Measurements from ENCODE around the gene TMBIM4.
A peak's percentile ranks its signal among the peaks of the same experiment; 100 is the strongest.

TMBIM4 gene

DNA sequence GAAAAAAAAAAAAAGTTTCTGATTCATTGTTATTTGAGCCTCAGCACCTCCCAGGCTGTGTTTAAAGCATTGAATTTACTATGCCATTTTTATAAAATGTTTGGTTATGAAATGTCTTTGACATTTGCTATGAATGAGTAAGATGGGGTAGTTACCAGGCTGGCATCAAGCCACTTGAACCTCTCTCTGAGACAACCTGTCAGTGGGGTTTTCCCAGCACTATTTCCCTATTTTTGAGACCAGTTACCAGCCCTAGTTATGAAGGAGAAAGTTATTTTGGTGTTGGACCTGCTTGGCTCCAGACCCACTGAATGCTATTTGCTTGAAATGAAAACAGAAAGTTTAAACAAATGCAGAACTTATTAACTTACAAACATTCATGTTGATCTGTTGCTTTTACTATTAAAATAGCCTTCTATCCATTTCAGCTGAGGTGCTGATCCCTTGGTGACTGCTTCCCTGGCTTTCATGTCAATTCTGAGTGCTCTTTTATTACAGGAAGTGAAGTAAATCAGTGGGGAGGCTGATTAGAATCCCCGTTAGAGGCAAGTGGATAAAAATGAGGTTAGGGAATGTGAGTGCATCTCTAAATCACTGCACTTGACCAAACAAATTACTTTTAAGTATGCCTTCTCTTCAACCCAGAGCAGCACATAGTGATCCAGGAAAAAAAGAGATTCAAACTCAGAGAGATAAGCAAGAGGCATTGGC lies 77.1 kb downstream of the TMBIM4 start:
- H3K36me3 ChIP-seq (replicated peaks; ENCODE audit: low read depth, low read length) = no peaks in the 10 kb centered on the region
- peak overlapping the region; percentile 41 for H3K4me2 ChIP-seq (ENCODE audit: low read length)
- 0 out of 2 replicates have a peak overlapping the region, but pooled peaks have one; percentile 28 for H2AFZ ChIP-seq (ENCODE audit: low read depth, low read length)
- TF ChIP-seq EZH2phosphoT487 (IDR thresholded peaks at IDR 0.05; ENCODE audit: low read depth) = no peak
- TF ChIP-seq, protein P1, sequence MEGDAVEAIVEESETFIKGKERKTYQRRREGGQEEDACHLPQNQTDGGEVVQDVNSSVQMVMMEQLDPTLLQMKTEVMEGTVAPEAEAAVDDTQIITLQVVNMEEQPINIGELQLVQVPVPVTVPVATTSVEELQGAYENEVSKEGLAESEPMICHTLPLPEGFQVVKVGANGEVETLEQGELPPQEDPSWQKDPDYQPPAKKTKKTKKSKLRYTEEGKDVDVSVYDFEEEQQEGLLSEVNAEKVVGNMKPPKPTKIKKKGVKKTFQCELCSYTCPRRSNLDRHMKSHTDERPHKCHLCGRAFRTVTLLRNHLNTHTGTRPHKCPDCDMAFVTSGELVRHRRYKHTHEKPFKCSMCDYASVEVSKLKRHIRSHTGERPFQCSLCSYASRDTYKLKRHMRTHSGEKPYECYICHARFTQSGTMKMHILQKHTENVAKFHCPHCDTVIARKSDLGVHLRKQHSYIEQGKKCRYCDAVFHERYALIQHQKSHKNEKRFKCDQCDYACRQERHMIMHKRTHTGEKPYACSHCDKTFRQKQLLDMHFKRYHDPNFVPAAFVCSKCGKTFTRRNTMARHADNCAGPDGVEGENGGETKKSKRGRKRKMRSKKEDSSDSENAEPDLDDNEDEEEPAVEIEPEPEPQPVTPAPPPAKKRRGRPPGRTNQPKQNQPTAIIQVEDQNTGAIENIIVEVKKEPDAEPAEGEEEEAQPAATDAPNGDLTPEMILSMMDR (IDR thresholded peaks at IDR 0.05; ENCODE audit: low read depth, low read length) = no peak
- no peaks in the 10 kb centered on the region for H3K27me3 ChIP-seq (ENCODE audit: low read depth, low read length)
- H3K79me2 ChIP-seq (ENCODE audit: low read length) = no peaks in the 10 kb centered on the region
- H4K20me1 ChIP-seq (ENCODE audit: insufficient read depth, low read length) = no peaks in the 10 kb centered on the region
- peaks cover 32% of the 10 kb centered on the region for H3K4me1 ChIP-seq (ENCODE audit: low read length)
- no peaks in the 10 kb centered on the region for H3K9me3 ChIP-seq (ENCODE audit: insufficient read depth, low read length)
- no peak overlapping the region; the same call in 1 of the 2 replicates for H3K9ac ChIP-seq (ENCODE audit: low read length)
- H3K4me3 ChIP-seq (ENCODE audit: low read length) = no peak overlapping the region; the same call in 1 of the 2 replicates
- H3K27ac ChIP-seq (ENCODE audit: low read length) = peak overlapping the region; percentile 40

GRCh38 chr12:66090157-66090556 lies 79.6 kb downstream of the TMBIM4 start:
- no peaks in the 10 kb centered on the region for H3K79me2 ChIP-seq (ENCODE audit: low read length)
- TF ChIP-seq, protein P1 (IDR thresholded peaks at IDR 0.05; ENCODE audit: low read depth, low read length) = no peak
- no peak for TF ChIP-seq EZH2phosphoT487 (IDR thresholded peaks at IDR 0.05; ENCODE audit: low read depth)
- no peaks in the 10 kb centered on the region for H3K27me3 ChIP-seq (ENCODE audit: low read depth, low read length)
- H3K4me2 ChIP-seq (ENCODE audit: low read length) = no peak overlapping the region
- H3K9ac ChIP-seq (ENCODE audit: low read length) = no peak overlapping the region
- no peaks in the 10 kb centered on the region for H4K20me1 ChIP-seq (ENCODE audit: insufficient read depth, low read length)
- no peak overlapping the region for H2AFZ ChIP-seq (ENCODE audit: low read depth, low read length)
- no peaks in the 10 kb centered on the region for H3K9me3 ChIP-seq (ENCODE audit: insufficient read depth, low read length)
- H3K4me3 ChIP-seq (ENCODE audit: low read length) = no peak overlapping the region
- H3K36me3 ChIP-seq (replicated peaks; ENCODE audit: low read depth, low read length) = no peaks in the 10 kb centered on the region
- peaks cover 37% of the 10 kb centered on the region for H3K4me1 ChIP-seq (ENCODE audit: low read length)
- H3K27ac ChIP-seq (ENCODE audit: low read length) = no peak overlapping the region

GRCh38 chr12:66087365-66087943 lies 82.3 kb downstream of the TMBIM4 start:
- no peaks in the 10 kb centered on the region for H3K27me3 ChIP-seq (ENCODE audit: low read depth, low read length)
- no peaks in the 10 kb centered on the region for H3K79me2 ChIP-seq (ENCODE audit: low read length)
- H4K20me1 ChIP-seq (ENCODE audit: insufficient read depth, low read length) = no peaks in the 10 kb centered on the region
- no peaks in the 10 kb centered on the region for H3K36me3 ChIP-seq (replicated peaks; ENCODE audit: low read depth, low read length)
- H3K27ac ChIP-seq (ENCODE audit: low read length) = no peak overlapping the region
- H3K9ac ChIP-seq (ENCODE audit: low read length) = no peak overlapping the region
- peaks cover 22% of the 10 kb centered on the region for H3K4me1 ChIP-seq (ENCODE audit: low read length)
- H3K4me2 ChIP-seq (ENCODE audit: low read length) = peak overlapping the region; percentile 47
- H3K9me3 ChIP-seq (ENCODE audit: insufficient read depth, low read length) = peaks cover 3% of the 10 kb centered on the region; the same call in 1 of the 2 replicates
- no peak for TF ChIP-seq EZH2phosphoT487 (IDR thresholded peaks at IDR 0.05; ENCODE audit: low read depth)
- TF ChIP-seq, protein P1 (IDR thresholded peaks at IDR 0.05; ENCODE audit: low read depth, low read length) = peak; percentile 90
- H2AFZ ChIP-seq (ENCODE audit: low read depth, low read length) = no peak overlapping the region
- H3K4me3 ChIP-seq (ENCODE audit: low read length) = no peak overlapping the region

DNA sequence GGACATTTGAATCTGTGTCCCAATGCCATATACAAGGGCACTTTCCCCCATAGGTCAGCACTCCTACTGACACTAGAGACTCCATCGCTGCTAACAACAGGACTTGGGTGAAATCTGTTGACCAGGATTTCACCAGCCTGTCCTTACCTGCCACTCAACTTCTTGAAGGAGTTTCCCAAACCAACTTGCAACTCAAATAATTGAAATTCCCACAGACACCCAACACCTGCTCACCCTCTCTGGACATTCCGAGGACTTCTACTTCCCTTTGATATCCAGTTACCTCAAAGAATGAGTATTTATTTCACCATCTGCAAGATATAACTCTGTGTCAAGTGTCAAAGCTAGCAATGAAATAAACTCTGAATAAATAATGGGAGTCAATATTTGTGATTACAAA lies 83.8 kb downstream of the TMBIM4 start:
- Histone ChIP-seq H3K36me3 (replicated peaks; ENCODE audit: low read depth, low read length) (no peaks in the 10 kb centered on the region), H3K79me2 (ENCODE audit: low read length) (no peaks in the 10 kb centered on the region), H3K27me3 (ENCODE audit: low read depth, low read length) (no peaks in the 10 kb centered on the region), H2AFZ (ENCODE audit: low read depth, low read length) (no peak overlapping the region), H3K9ac (ENCODE audit: low read length) (no peak overlapping the region), H3K4me3 (ENCODE audit: low read length) (no peak overlapping the region), H3K4me1 (ENCODE audit: low read length) (peaks cover 14% of the 10 kb centered on the region), H3K4me2 (ENCODE audit: low read length) (no peak overlapping the region), H3K9me3 (ENCODE audit: insufficient read depth, low read length) (peaks cover 3% of the 10 kb centered on the region; the same call in 1 of the 2 replicates), H4K20me1 (ENCODE audit: insufficient read depth, low read length) (no peaks in the 10 kb centered on the region), H3K27ac (ENCODE audit: low read length) (no peak overlapping the region)
- TF ChIP-seq EZH2phosphoT487 (IDR thresholded peaks at IDR 0.05; ENCODE audit: low read depth) = no peak
- TF ChIP-seq, protein P1 (IDR thresholded peaks at IDR 0.05; ENCODE audit: low read depth, low read length) = no peak
